GM03348 (cell line): ENCODE data around the gene TMED4.
"Not testable (repeated sequence)": the region's sequence is repeated elsewhere in the genome, so short reads cannot be mapped to it uniquely, and the experiment has no call there.

Experiments used
- DNase-seq: peaks from one replicate; pipeline ENCODE4 v3.0.0; 2012; ENCODE audit warnings: low spot score

Gene TMED4

GRCh38 chr7:44607141-44608068 is 25.4 kb upstream of the TMED4 start:
- DNase-seq, result no peak

GRCh38 chr7:44606341-44607140 is 24.5 kb upstream of the TMED4 start, which contains the start of gene OGDH:
Gene OGDH, plus strand, starts transcription at chr7:44606627. Its CDS starts 17,717 bp downstream, at chr7:44624344.
- peak; percentile 99 for DNase-seq

- DNase-seq, result no peak
Measured at GRCh38 chr7:44604941-44605340, 22.9 kb upstream of the TMED4 start.

GRCh38 chr7:44603193-44603592 is 21.2 kb upstream of the TMED4 start:
- DNase-seq, result no peak

GRCh38 chr7:44602576-44602910 is 20.5 kb upstream of the TMED4 start:
- no peak for DNase-seq

GRCh38 chr7:44599222-44599621 is 17.2 kb upstream of the TMED4 start:
- no peak for DNase-seq

GRCh38 chr7:44597181-44597580 is 15.2 kb upstream of the TMED4 start:
- DNase-seq, result not testable (repeated sequence)

- no peak for DNase-seq
Measured at GRCh38 chr7:44595934-44596635, 14.1 kb upstream of the TMED4 start.

GRCh38 chr7:44590910-44591309 is 8.9 kb upstream of the TMED4 start:
- no peak for DNase-seq

GRCh38 chr7:44587843-44588711 is 6.0 kb upstream of the TMED4 start:
- no peak for DNase-seq

GRCh38 chr7:44583146-44583865 is 1.3 kb upstream of the TMED4 start:
- no peak for DNase-seq

GRCh38 chr7:44580945-44581878 is 819 bp downstream of the TMED4 start:
- no peak for DNase-seq

GRCh38 chr7:44576228-44576627 is 5.8 kb downstream of the TMED4 start:
- DNase-seq, result no peak

- DNase-seq, result no peak
Measured at GRCh38 chr7:44575054-44575453, 7.0 kb downstream of the TMED4 start.

- no peak for DNase-seq
Measured at GRCh38 chr7:44574287-44574872, 7.7 kb downstream of the TMED4 start.

GRCh38 chr7:44573464-44574286 is 8.4 kb downstream of the TMED4 start, which contains the start of gene DDX56:
Gene DDX56, minus strand, starts transcription at chr7:44573908. Its CDS starts 13 bp downstream, at chr7:44573895.
- DNase-seq, result peak; percentile 97

GRCh38 chr7:44572771-44573170 is 9.3 kb downstream of the TMED4 start:
- DNase-seq, result no peak

GRCh38 chr7:44569959-44570358 is 12.1 kb downstream of the TMED4 start:
- DNase-seq, result no peak
